ENCODE measurements around the gene CREB5. TPM values are rescaled to one million over a fixed set of nuclear protein-coding genes. Genes with fewer than 3 reads are reported as not detected.

The CREB5 gene
- total and polyA plus RNA-seq, 2 donors (not counting 3 experiments of a cell fraction or from before 2014, with no cell fraction given) = 19.6 to 28.4 TPM

GRCh38 chr7:28509251-28510025, 97.1 kb downstream of the CREB5 start:
- peak overlapping the region; percentile 85 for H3K4me2 ChIP-seq (ENCODE audit: insufficient read depth, low read length)
- no peaks in the 10 kb centered on the region for H3K27me3 ChIP-seq (ENCODE audit: control insufficient read depth in 2 of 2, insufficient read depth in 2 of 2, low read length in 2 of 2)
- H3K9me1 ChIP-seq (replicated peaks; ENCODE audit: control insufficient read depth, extremely low read depth, insufficient read depth, low read length) = no peaks in the 10 kb centered on the region
- ChIA-PET CTCF (interaction anchor here (1.2 kb wide), 1 partner anchor 120 kb away, joined by 3 read pairs; no protein-coding TSS in a partner anchor), POLR2A (no interaction called here)
- peak overlapping the region; percentile 24 for H2AFZ ChIP-seq (ENCODE audit: low read depth, low read length)
- DNase-seq (ENCODE audit: low read depth, low spot score) = peak; percentile 73
- H3K4me1 ChIP-seq (ENCODE audit: control insufficient read depth, extremely low read depth, insufficient read depth, low read length) = peaks cover 17% of the 10 kb centered on the region
- no TSS peak for BruUV-seq (replicated peaks)
- H3K4me3 ChIP-seq (replicated peaks in 1 of 3; ENCODE audit: insufficient read depth in 1 of 3, low read depth in 1 of 3, low read length in 3 of 3) = peak overlapping the region in 2 of 3 experiments; percentile 8 to 27
- H3K9me3 ChIP-seq (replicated peaks; ENCODE audit: control insufficient read depth, insufficient read depth, low read length) = no peaks in the 10 kb centered on the region
- intact Hi-C loops (cut with micrococcal nuclease) (loop anchor here (1.0 to 5.0 kb wide), 3 partner anchors 21 to 178 kb away; no protein-coding TSS in a partner anchor), dilution Hi-C loops (cut with MboI; ENCODE audit: extremely low pct_ligation_motif_present, low sequenced_read_pairs) (no loop called here)
- peak; percentile 82 for FAIRE-seq
- no peak overlapping the region for H3K27ac ChIP-seq (ENCODE audit: insufficient read depth, low read depth, low read length)
- no peaks in the 10 kb centered on the region for H4K20me1 ChIP-seq (replicated peaks; ENCODE audit: control insufficient read depth, extremely low read depth, insufficient read depth, low read length)
- no peaks in the 10 kb centered on the region for H3K36me3 ChIP-seq (ENCODE audit: control insufficient read depth in 2 of 2, extremely low read depth in 1 of 2, insufficient read depth in 2 of 2, low read length in 2 of 2)
- no peaks in the 10 kb centered on the region for H3K79me2 ChIP-seq (ENCODE audit: control insufficient read depth, insufficient read depth, low read length)
- TF ChIP-seq JUN (IDR thresholded peaks at IDR 0.05; ENCODE audit: borderline replicate concordance, insufficient read depth, insufficient read length, low read depth) = no peak
- no peak for TF ChIP-seq MYC (IDR thresholded peaks at IDR 0.05; ENCODE audit: low read depth, low read length)
- no peak for TF ChIP-seq GATA2 (IDR thresholded peaks at IDR 0.05; ENCODE audit: insufficient read depth, insufficient read length, low read depth, low read length)
- no peak for TF ChIP-seq MAX (IDR thresholded peaks at IDR 0.05; ENCODE audit: insufficient read depth, insufficient read length)
- H3K9ac ChIP-seq (replicated peaks; ENCODE audit: extremely low read depth, insufficient read depth, low read length) = no peak overlapping the region

GRCh38 chr7:28510026-28510369, 97.7 kb downstream of the CREB5 start:
- H3K4me2 ChIP-seq (ENCODE audit: insufficient read depth, low read length) = no peak overlapping the region
- BruUV-seq (replicated peaks) = no TSS peak
- H3K79me2 ChIP-seq (ENCODE audit: control insufficient read depth, insufficient read depth, low read length) = no peaks in the 10 kb centered on the region
- no peak for TF ChIP-seq FOS (IDR thresholded peaks at IDR 0.05; ENCODE audit: borderline replicate concordance, insufficient read depth, low read length)
- TF ChIP-seq CTCF (IDR thresholded peaks at IDR 0.05; ENCODE audit: extremely low read depth in 1 of 2, insufficient read depth in 1 of 2, low read depth in 1 of 2, low read length in 2 of 2) = no peak
- no peak for TF ChIP-seq EZH2 (IDR thresholded peaks at IDR 0.05; ENCODE audit: borderline replicate concordance, low read depth, low read length, severe bottlenecking)
- TF ChIP-seq MYC (IDR thresholded peaks at IDR 0.05; ENCODE audit: low read depth, low read length) = no peak
- no peak for TF ChIP-seq GATA2 (IDR thresholded peaks at IDR 0.05; ENCODE audit: insufficient read depth, insufficient read length, low read depth, low read length)
- TF ChIP-seq MAX (IDR thresholded peaks at IDR 0.05; ENCODE audit: insufficient read depth, insufficient read length) = no peak
- no peak for TF ChIP-seq POLR2AphosphoS5 (IDR thresholded peaks at IDR 0.05; ENCODE audit: insufficient read depth, low read depth, low read length)
- no peak for TF ChIP-seq POLR2A (IDR thresholded peaks at IDR 0.05; ENCODE audit: low read depth, low read length)
- TF ChIP-seq JUN (IDR thresholded peaks at IDR 0.05; ENCODE audit: borderline replicate concordance, insufficient read depth, insufficient read length, low read depth) = no peak
- no peak overlapping the region for H3K9ac ChIP-seq (replicated peaks; ENCODE audit: extremely low read depth, insufficient read depth, low read length)
- H3K9me3 ChIP-seq (replicated peaks; ENCODE audit: control insufficient read depth, insufficient read depth, low read length) = no peaks in the 10 kb centered on the region
- no peaks in the 10 kb centered on the region for H3K27me3 ChIP-seq (ENCODE audit: control insufficient read depth in 2 of 2, insufficient read depth in 2 of 2, low read length in 2 of 2)
- no peak overlapping the region for H3K4me3 ChIP-seq (replicated peaks in 1 of 3; ENCODE audit: insufficient read depth in 1 of 3, low read depth in 1 of 3, low read length in 3 of 3)
- H3K36me3 ChIP-seq (ENCODE audit: control insufficient read depth in 2 of 2, extremely low read depth in 1 of 2, insufficient read depth in 2 of 2, low read length in 2 of 2) = no peaks in the 10 kb centered on the region
- peak overlapping the region; percentile 16 for H2AFZ ChIP-seq (ENCODE audit: low read depth, low read length)
- DNase-seq (ENCODE audit: low read depth, low spot score) (no peak), FAIRE-seq (peak; percentile 35)
- CTCF ChIA-PET = interaction anchor here (1.2 kb wide), 1 partner anchor 120 kb away, joined by 3 read pairs; no protein-coding TSS in a partner anchor
- H3K4me1 ChIP-seq (ENCODE audit: control insufficient read depth, extremely low read depth, insufficient read depth, low read length) = peaks cover 17% of the 10 kb centered on the region
- H3K27ac ChIP-seq (ENCODE audit: insufficient read depth, low read depth, low read length) = no peak overlapping the region
- no peaks in the 10 kb centered on the region for H4K20me1 ChIP-seq (replicated peaks; ENCODE audit: control insufficient read depth, extremely low read depth, insufficient read depth, low read length)
- POLR2A ChIA-PET = no interaction called here
- dilution Hi-C loops (cut with MboI; ENCODE audit: extremely low pct_ligation_motif_present, low sequenced_read_pairs) (no loop called here), intact Hi-C loops (cut with micrococcal nuclease) (no loop called here)
- H3K9me1 ChIP-seq (replicated peaks; ENCODE audit: control insufficient read depth, extremely low read depth, insufficient read depth, low read length) = no peaks in the 10 kb centered on the region

Data from endothelial cell of umbilical vein (primary cell).